Dedifferentiated amniotic fluid mesenchymal stem cell (primary cell): ENCODE measurements around the gene CCDC6.

Source experiments
- DNase-seq: peaks from one replicate; pipeline ENCODE4 v3.0.0-alpha.2; 2016; ENCODE audit errors: extremely low spot score

The CCDC6 gene

DNA sequence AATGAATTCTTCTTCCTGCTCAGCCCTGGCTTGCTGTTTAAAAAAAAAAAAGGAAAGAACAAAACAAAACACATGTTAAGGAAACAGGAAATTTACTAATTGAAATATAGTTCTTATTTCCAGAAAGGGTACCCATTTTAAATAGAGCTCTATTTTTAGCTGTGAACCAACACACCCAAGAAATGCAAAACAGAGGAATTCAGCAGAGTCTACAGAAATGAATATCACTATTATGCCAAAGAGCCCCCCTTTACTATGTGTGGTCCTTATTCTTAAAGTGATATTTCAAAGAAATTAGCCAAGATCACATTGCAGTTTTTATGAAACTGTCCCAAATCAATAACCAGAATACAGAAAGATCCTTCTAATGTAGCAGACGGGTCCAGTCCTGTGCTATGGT, 53.7 kb downstream of the CCDC6 start:
- no peak for DNase-seq

- DNase-seq: no peak
Measured at GRCh38 chr10:59851864-59852263, 54.5 kb downstream of the CCDC6 start.

- DNase-seq: no peak
Measured at GRCh38 chr10:59847888-59848287, 58.5 kb downstream of the CCDC6 start.

DNA sequence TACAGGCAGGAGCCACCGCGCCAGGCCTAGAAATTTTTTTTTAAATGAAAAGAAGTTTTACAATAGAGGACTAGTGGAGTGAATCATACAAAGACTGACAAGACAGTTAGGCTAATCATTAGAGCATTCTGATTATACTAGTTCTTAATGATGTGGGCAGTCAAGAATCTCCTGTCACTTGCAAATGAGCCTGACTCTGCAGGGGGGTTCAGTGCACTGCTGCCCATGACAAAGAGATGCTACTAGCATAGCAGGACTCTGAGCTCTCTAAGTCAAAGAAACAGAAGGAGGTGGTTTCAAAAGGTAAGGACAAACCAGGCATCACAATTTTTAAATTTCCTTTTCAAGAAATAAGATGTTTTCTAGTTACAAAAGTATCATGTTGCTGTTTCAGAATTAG, 59.0 kb downstream of the CCDC6 start:
- DNase-seq: no peak

- no peak for DNase-seq
Measured at GRCh38 chr10:59844436-59844835, 61.9 kb downstream of the CCDC6 start.

GRCh38 chr10:59843748-59844147, 62.6 kb downstream of the CCDC6 start:
- no peak for DNase-seq

- peak; percentile 42 for DNase-seq
Measured at GRCh38 chr10:59839576-59839975, 66.8 kb downstream of the CCDC6 start.

GRCh38 chr10:59838085-59838789, 68.1 kb downstream of the CCDC6 start:
- no peak for DNase-seq

- no peak for DNase-seq
Measured at GRCh38 chr10:59833810-59834209, 72.5 kb downstream of the CCDC6 start.

DNA sequence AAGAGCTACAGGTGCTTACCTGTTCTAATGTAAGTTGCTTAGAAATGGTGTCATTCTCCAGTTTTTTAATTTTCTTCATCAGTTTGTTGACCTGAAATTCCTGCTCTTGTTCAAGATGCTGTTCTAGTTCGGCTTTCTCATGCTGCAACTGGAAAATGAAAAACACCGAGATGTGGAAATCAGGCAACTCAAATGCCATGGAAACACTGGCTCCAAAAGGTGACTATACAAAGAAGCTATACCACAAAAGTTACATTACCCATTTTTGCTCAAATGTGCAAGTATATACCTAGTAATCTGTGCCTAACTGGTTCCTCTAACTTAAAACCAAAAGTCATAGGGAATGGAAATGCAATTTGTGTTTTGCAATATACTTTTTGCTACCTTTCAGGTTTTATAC, 73.8 kb downstream of the CCDC6 start:
- DNase-seq: no peak

DNA sequence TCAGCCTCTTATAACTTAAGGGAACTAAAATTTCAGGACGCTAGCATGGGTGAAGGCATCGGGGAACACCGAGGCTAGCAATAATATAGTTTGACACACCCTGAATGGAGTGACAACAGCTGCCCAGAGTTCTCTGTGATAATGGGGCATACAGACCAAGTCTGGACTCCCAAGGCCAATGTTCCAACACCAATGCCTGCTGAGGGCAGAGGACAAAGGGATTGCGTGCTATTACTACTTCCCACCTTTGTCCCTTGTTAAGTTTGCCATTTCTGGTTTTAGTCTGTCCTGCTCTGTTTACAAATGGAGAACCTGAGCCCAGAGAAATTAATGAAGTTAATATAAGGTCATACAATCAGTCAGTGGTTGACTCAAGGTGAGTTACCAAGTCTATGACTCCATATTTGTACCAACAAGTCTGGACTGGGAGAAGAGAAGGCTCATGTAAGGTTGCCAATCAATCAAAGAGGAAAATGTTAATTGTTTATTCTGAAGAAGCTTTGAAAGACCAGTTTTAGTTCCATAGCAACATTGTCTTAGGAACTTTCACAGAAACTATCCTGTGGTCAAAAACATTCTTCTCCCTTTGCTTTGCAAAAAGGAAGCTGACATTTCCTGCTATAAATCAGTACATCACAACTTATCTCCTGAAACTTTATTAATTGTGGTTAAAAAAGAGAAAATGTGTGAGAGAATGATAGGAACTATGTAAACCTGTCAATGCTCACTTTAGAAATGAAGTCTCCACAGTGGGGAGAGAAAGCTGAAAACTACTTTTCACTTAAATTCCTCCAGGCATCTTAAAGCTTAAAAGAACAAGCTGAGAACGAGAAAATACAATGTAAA, 74.5 kb downstream of the CCDC6 start:
- no peak for DNase-seq

- peak; percentile 23 for DNase-seq
Measured at GRCh38 chr10:59830601-59831259, 75.6 kb downstream of the CCDC6 start.

GRCh38 chr10:59829601-59830000, 76.8 kb downstream of the CCDC6 start:
- no peak for DNase-seq

- no peak for DNase-seq
Measured at GRCh38 chr10:59829024-59829423, 77.3 kb downstream of the CCDC6 start.

DNA sequence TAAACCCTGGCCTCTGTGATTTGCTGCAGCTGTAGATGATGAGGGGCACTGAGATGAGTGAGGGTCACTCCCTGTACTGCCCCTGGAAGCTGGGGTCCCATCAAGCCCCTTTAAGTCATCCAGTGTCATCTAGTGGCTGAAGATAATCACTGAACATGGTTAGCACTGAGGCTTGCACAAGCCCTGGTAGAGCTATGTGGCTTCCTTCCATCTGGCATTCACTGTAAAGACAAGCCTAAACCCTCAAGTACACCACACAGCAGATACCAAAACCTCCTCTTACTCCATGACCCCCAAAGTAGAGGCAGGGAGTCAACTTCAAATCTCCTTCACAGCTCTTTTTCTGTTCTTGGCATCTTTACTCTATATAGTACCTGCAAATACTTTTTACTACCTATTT, 80.4 kb downstream of the CCDC6 start:
- no peak for DNase-seq

GRCh38 chr10:59823751-59824150, 82.6 kb downstream of the CCDC6 start:
- no peak for DNase-seq

DNA sequence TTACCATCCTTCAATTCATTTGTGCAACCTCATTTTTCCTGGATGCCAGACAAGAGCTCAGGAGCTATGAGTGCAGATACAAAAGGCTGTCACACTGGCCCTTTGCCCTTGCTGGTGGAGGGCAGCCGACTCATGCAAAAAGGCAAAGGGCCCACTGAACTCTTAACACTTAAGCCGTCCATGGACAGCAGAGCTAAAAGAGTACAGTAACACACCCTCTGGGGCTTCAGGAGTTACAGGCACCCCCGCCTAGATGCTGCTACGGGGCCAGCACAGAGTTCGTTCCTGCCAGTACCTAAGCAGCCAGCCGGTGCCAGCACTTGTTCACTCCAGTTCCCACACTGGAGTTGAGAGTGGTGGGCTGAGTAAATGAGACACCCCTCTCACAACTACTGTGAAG, 83.2 kb downstream of the CCDC6 start:
- DNase-seq: no peak

DNA sequence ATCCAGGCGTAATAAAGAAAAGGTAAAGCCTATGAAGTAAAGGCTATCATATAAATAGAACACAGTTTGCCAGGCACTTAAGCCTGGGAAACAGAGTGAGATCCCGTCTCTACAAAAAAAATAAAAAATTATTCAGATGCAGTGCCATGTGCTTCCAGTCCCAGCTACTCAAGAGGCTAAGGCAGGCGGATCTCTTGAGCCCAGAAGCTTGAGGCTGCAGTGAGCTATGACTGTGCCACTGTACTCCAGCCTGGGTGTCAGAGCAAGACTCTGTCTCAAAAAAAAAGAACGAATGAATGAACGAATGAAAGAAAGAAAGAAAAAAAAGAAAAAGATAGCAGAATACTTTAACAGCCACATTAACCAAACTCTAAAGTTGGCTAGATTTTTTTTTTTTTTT, 85.9 kb downstream of the CCDC6 start:
- DNase-seq: no peak

- no peak for DNase-seq
Measured at GRCh38 chr10:59819683-59820082, 86.7 kb downstream of the CCDC6 start.

DNA sequence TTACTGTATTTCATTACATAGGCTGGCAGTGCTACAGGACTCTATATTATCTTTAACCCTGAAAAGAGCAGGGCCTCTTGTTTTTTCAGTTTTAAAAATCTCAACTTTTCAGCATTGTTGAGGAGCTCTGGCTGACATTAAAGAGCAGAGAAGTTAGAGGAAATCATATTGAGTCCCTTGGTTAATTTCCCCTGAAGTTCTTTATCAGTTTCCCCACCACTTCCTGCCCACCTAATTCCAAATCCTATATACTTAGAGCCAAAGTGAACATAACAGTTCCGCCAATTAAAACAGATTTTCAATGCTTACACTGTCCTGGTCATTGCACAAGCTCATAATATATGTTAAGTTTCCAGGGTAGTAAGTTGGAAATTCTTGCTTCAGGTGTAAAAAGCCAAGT, 87.1 kb downstream of the CCDC6 start:
- no peak for DNase-seq

GRCh38 chr10:59817773-59818172, 88.6 kb downstream of the CCDC6 start:
- DNase-seq: no peak

GRCh38 chr10:59814878-59815277, 91.5 kb downstream of the CCDC6 start:
- no peak for DNase-seq
